SU-DHL-6 (cell line): ENCODE measurements around the gene SLC4A2.

Experiments
- H2AFZ ChIP-seq: fragments of 200-600 bp; sonication (generic); 2 replicates; pipeline ENCODE4 v1.6.1; 2014; ENCODE audit warnings: low read depth, mild to moderate bottlenecking, moderate library complexity, mixed read lengths, antibody characterized with exemption, low read length; ENCODE audit not compliant: severe bottlenecking
- H3F3A ChIP-seq: fragments of 200-600 bp; shearing (Covaris generic); 2 replicates; pipeline ENCODE4 v1.6.0; 2016; ENCODE audit warnings: antibody characterized with exemption, mild to moderate bottlenecking; ENCODE audit not compliant: insufficient read depth
- H3K27ac ChIP-seq: fragments of 200-600 bp; sonication (generic); 2 replicates; pipeline ENCODE4 v1.5.1; 2016; ENCODE audit warnings: low read depth, mild to moderate bottlenecking, low read length, moderate library complexity, mixed read lengths
- H3K27me3 ChIP-seq: fragments of 200-600 bp; sonication (generic), shearing (Covaris generic); 2 replicates; pipeline ENCODE4 v1.6.0; 2014; ENCODE audit warnings: mild to moderate bottlenecking, low read length
- H3K36me3 ChIP-seq: fragments of 200-600 bp; sonication (generic); 2 replicates; pipeline ENCODE4 v1.6.1; 2014; ENCODE audit warnings: mild to moderate bottlenecking, low read length, mixed read lengths
- H3K4me2 ChIP-seq: fragments of 300-600, 200-600 bp; shearing (Covaris generic), sonication (generic); 2 replicates; pipeline ENCODE4 v1.6.0; 2014; ENCODE audit warnings: low read length, low read depth, mild to moderate bottlenecking; ENCODE audit not compliant: poor library complexity, severe bottlenecking
- H3K4me3 ChIP-seq: fragments of 200-600 bp; sonication (generic); 2 replicates; pipeline ENCODE4 v1.5.1; 2014; ENCODE audit warnings: antibody characterized with exemption, low read length, mild to moderate bottlenecking, mixed read lengths; ENCODE audit not compliant: insufficient read depth, poor library complexity, severe bottlenecking
- H3K79me2 ChIP-seq: fragments of 200-600 bp; sonication (generic); 2 replicates; pipeline ENCODE4 v1.6.1; 2014; ENCODE audit warnings: mild to moderate bottlenecking, low read length, moderate library complexity; ENCODE audit not compliant: insufficient read depth
- H3K9ac ChIP-seq: fragments of 200-600 bp; sonication (generic); 2 replicates; pipeline ENCODE4 v1.7.0; 2014; ENCODE audit warnings: mild to moderate bottlenecking, low read length
- H3K9me2 ChIP-seq: fragments of 200-600 bp; sonication (generic); replicated peaks from 2 replicates; pipeline ENCODE4 v1.6.1; 2014; ENCODE audit warnings: low read length; ENCODE audit not compliant: insufficient read depth
- H3K9me3 ChIP-seq: fragments of 200-600 bp; sonication (generic); 2 replicates; pipeline ENCODE4 v1.6.1; 2014; ENCODE audit warnings: low read length, mixed read lengths; ENCODE audit not compliant: insufficient read depth
- H4K20me1 ChIP-seq: fragments of 200-600 bp; sonication (generic); 2 replicates; pipeline ENCODE4 v1.6.1; 2014; ENCODE audit warnings: low read depth, mild to moderate bottlenecking, antibody characterized with exemption, low read length, moderate library complexity, mixed read lengths
- EZH2phosphoT487 ChIP-seq: fragments of 200-600 bp; sonication (generic), shearing (Covaris generic); conservative IDR thresholded peaks from 2 replicates; pipeline ENCODE4 v1.6.1; 2018; ENCODE audit warnings: mild to moderate bottlenecking, antibody characterized with exemption, low read length, moderate library complexity, mixed read lengths
- TF ChIP-seq, protein P1 (sequence below): fragments of 200-600 bp; sonication (generic); IDR thresholded peaks from one replicate; pipeline ENCODE4 v1.5.1; 2017; ENCODE audit warnings: antibody characterized with exemption, mild to moderate bottlenecking, low read length, moderate library complexity; ENCODE audit not compliant: insufficient read depth, poor library complexity, severe bottlenecking

The SLC4A2 gene

DNA sequence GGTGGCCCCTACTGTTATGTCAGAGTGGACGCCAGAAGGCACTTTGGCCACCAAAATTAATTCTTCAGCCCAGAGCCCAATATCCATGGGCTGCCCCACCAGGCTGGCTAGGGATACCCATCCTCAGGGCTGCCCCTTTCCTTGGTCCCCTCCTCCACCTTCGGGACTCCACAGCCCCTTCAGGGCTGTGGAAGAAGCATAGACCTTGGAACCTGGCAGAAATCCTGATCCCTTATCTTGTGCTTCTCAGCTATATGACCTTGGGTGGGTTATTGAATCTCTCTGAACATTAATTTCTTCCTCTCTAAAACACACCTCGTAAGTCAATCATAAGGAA, 24.4 kb downstream of the SLC4A2 start:
- H3F3A ChIP-seq: 0 out of 2 replicates have a peak, but pooled peaks cover 5% of the 10 kb centered on the region
- H4K20me1 ChIP-seq: no peaks in the 10 kb centered on the region
- TF ChIP-seq, protein P1, sequence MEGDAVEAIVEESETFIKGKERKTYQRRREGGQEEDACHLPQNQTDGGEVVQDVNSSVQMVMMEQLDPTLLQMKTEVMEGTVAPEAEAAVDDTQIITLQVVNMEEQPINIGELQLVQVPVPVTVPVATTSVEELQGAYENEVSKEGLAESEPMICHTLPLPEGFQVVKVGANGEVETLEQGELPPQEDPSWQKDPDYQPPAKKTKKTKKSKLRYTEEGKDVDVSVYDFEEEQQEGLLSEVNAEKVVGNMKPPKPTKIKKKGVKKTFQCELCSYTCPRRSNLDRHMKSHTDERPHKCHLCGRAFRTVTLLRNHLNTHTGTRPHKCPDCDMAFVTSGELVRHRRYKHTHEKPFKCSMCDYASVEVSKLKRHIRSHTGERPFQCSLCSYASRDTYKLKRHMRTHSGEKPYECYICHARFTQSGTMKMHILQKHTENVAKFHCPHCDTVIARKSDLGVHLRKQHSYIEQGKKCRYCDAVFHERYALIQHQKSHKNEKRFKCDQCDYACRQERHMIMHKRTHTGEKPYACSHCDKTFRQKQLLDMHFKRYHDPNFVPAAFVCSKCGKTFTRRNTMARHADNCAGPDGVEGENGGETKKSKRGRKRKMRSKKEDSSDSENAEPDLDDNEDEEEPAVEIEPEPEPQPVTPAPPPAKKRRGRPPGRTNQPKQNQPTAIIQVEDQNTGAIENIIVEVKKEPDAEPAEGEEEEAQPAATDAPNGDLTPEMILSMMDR: no peak
- no peak for TF ChIP-seq EZH2phosphoT487
- peak overlapping the region; percentile 77 for H3K4me3 ChIP-seq
- H3K9me3 ChIP-seq: no peaks in the 10 kb centered on the region
- no peaks in the 10 kb centered on the region for H3K9me2 ChIP-seq
- H3K36me3 ChIP-seq: no peaks in the 10 kb centered on the region
- H2AFZ ChIP-seq: peak overlapping the region; percentile 96
- H3K9ac ChIP-seq: peak overlapping the region; percentile 82
- peaks cover 29% of the 10 kb centered on the region for H3K79me2 ChIP-seq
- H3K27me3 ChIP-seq: no peaks in the 10 kb centered on the region
- peak overlapping the region; percentile 69 for H3K4me2 ChIP-seq
- H3K27ac ChIP-seq: no peak overlapping the region

DNA sequence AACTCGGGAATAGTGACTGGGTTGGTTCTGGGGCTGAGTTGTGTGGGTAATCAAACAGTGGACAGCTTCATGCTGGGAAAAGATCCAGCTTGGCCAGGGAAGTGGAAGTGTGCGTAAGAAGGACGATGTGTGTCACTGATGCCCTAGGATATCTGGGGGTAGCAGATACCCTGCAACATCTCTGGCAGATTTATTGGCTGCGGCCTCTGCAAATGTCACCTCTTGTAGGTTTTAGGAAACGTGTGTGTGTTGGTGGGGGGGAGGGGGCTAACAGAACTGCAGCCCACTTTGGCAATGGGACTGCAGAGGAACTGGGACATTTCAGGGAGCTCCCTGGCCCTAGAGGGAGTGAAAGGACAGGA, 25.9 kb downstream of the SLC4A2 start:
- 0 out of 2 replicates have a peak, but pooled peaks cover 5% of the 10 kb centered on the region for H3F3A ChIP-seq
- no peaks in the 10 kb centered on the region for H3K9me2 ChIP-seq
- H3K27me3 ChIP-seq: no peaks in the 10 kb centered on the region
- no peak overlapping the region for H2AFZ ChIP-seq
- no peak for TF ChIP-seq EZH2phosphoT487
- H3K9me3 ChIP-seq: no peaks in the 10 kb centered on the region
- no peaks in the 10 kb centered on the region for H3K36me3 ChIP-seq
- peaks cover 15% of the 10 kb centered on the region for H3K79me2 ChIP-seq
- peak overlapping the region; percentile 54 for H3K4me2 ChIP-seq
- no peaks in the 10 kb centered on the region for H4K20me1 ChIP-seq
- H3K4me3 ChIP-seq: no peak overlapping the region
- H3K27ac ChIP-seq: no peak overlapping the region
- no peak overlapping the region; the same call in 1 of the 2 replicates for H3K9ac ChIP-seq

DNA sequence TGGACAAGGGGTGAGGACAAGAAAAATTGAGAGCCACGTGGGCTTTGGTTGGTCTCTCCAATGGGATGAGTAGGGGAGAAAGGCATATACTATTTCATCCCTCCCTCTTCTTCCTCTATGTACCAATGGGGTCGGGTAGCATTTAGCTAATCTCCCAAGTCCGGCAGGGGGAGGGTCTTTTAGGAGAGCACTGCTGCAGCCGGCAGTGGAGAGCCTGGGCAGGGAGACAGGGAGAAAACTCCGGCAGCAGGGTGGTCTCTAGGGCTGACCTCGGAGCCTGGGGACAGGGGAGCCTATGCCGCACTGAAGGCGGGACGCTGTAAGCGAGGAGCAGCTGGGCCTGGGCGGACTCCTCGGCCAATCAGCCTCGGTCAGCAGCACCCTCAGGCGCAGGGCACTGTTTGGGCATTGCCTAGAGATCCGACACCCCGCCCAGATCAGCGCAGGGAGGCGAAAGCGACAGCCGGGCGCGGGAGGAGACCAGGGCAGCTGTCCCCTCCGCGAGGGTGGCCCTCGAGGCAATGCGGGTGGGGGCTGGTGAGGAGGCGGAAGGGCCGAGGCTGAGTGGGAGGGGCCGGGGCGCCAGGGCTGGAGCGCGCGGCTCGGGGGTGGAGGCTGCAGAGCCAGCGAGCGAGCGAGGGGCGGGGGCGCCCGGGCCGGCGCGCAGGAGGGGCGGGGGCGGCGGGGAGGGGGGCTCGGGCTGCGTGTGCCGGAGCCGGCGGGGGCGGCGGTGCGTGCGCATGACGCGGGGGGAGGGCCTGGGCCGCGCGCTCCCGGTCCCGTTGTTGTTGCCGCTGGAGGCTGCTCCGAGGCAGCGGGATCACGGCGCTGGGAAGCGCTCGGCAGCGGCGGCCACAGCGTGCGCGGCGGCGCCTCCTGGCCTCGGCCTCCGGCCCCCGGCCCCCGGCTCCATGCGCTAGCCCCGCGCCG, 26.6 kb downstream of the SLC4A2 start, which contains the start of gene AGAP3:
Gene AGAP3 (plus strand): TSS at position 785 of the 930 bp plus-strand sequence. CDS start 267 bp downstream, outside the sequence.
- Histone ChIP-seq H3K27me3 (no peaks in the 10 kb centered on the region), H3F3A (0 out of 2 replicates have a peak, but pooled peaks cover 5% of the 10 kb centered on the region), H3K27ac (no peak within 1 kb of the TSS), H3K79me2 (peaks cover 14% of the 10 kb centered on the region), H3K9ac (peak within 1 kb of the TSS; percentile 40), H4K20me1 (no peaks in the 10 kb centered on the region), H3K4me2 (peak within 1 kb of the TSS; percentile 54), H3K9me3 (no peaks in the 10 kb centered on the region), H3K4me3 (peak within 1 kb of the TSS; percentile 46), H2AFZ (peak within 1 kb of the TSS; percentile 17), H3K36me3 (no peaks in the 10 kb centered on the region), H3K9me2 (no peaks in the 10 kb centered on the region)
- no peak for TF ChIP-seq EZH2phosphoT487
- TF ChIP-seq, protein P1: no peak

DNA sequence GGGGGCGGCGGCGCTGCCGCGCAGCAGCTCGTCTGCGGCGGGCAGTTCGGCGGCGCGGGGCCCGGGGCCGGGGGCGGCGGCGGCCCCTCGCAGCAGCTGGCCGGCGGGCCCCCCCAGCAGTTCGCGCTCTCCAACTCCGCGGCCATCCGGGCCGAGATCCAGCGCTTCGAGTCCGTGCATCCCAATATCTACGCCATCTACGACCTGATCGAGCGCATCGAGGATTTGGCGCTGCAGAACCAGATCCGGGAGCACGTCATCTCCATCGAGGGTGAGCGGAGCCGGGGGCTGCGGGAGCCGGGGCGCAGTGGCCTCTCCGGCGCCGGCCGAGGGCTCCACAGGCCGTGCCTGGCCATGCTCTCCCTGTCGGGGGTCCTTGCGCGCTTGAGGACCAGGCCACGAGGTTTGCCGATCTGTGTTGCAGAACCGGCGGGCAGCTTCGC, 27.4 kb downstream of the SLC4A2 start:
- Histone ChIP-seq H3K9me3 (no peaks in the 10 kb centered on the region), H3K4me3 (no peak overlapping the region), H3K27ac (no peak overlapping the region), H2AFZ (no peak overlapping the region), H3K27me3 (no peaks in the 10 kb centered on the region), H4K20me1 (no peaks in the 10 kb centered on the region), H3K9me2 (no peaks in the 10 kb centered on the region), H3K9ac (no peak overlapping the region), H3K4me2 (peak overlapping the region; percentile 49), H3K79me2 (peaks cover 13% of the 10 kb centered on the region), H3F3A (0 out of 2 replicates have a peak, but pooled peaks cover 5% of the 10 kb centered on the region), H3K36me3 (no peaks in the 10 kb centered on the region)
- TF ChIP-seq EZH2phosphoT487: no peak
- TF ChIP-seq, protein P1: no peak
